Osteoblast (primary cell): ENCODE measurements around the gene NCKAP5. TPM values are rescaled to one million over a fixed set of nuclear protein-coding genes. Genes with fewer than 3 reads are reported as not detected.
A peak's percentile ranks its signal among the peaks of the same experiment; 100 is the strongest.

Source experiments
- DNase-seq: peaks from one replicate; pipeline ENCODE4 v3.0.0; 2011; ENCODE audit warnings: low spot score, mixed read lengths; ENCODE audit not compliant: insufficient read length; ENCODE audit errors: missing footprints
- H2AFZ ChIP-seq: 2 replicates; pipeline ENCODE4 v1.6.0; 2011; ENCODE audit warnings: mild to moderate bottlenecking, low read length
- H3K27ac ChIP-seq: 2 replicates; pipeline ENCODE4 v1.5.1; 2011; ENCODE audit warnings: mild to moderate bottlenecking, low read depth, low read length, moderate library complexity
- H3K27me3 ChIP-seq: 2 replicates; pipeline ENCODE4 v1.6.0; 2012; ENCODE audit warnings: mild to moderate bottlenecking, control low read depth, inconsistent platforms, low read length, moderate library complexity; ENCODE audit not compliant: insufficient read depth
- H3K36me3 ChIP-seq: 2 replicates; pipeline ENCODE4 v1.5.1; 2011; ENCODE audit warnings: mild to moderate bottlenecking, low read length, control low read depth, moderate library complexity; ENCODE audit not compliant: insufficient read depth
- H3K4me1 ChIP-seq: 2 replicates; pipeline ENCODE4 v1.5.1; 2011; ENCODE audit warnings: mild to moderate bottlenecking, low read length, control low read depth, moderate library complexity; ENCODE audit not compliant: insufficient read depth
- H3K4me2 ChIP-seq: 2 replicates; pipeline ENCODE4 v1.6.0; 2011; ENCODE audit warnings: mild to moderate bottlenecking, low read length; ENCODE audit not compliant: insufficient read depth
- H3K4me3 ChIP-seq: fragments of 200-600 bp; sonication (generic); 3 replicates; pipeline ENCODE4 v1.5.1; 2012; ENCODE audit warnings: mild to moderate bottlenecking, low read length, inconsistent platforms; ENCODE audit not compliant: insufficient read depth
- H3K79me2 ChIP-seq: 2 replicates; pipeline ENCODE4 v1.6.0; 2012; ENCODE audit warnings: mild to moderate bottlenecking, low read length, control low read depth, inconsistent platforms; ENCODE audit not compliant: insufficient read depth
- H3K9me3 ChIP-seq: 2 replicates; pipeline ENCODE4 v1.5.1; 2011; ENCODE audit warnings: low read depth, low read length, control low read depth
- H4K20me1 ChIP-seq: 2 replicates; pipeline ENCODE4 v1.6.0; 2012; ENCODE audit warnings: mild to moderate bottlenecking, low read length, control low read depth; ENCODE audit not compliant: insufficient read depth
- total RNA-seq: library from RNA; depleted of rRNA; stranded (reverse); fragments of >200 nt; gene quantifications from 2 replicates; pipeline ENCODE4 v1.2.3, GENCODE V29; 2012
- TF ChIP-seq, protein P1 (sequence below): IDR thresholded peaks from 2 replicates; pipeline ENCODE4 v1.5.1; 2011; ENCODE audit warnings: mild to moderate bottlenecking, low read depth, low read length, moderate library complexity; ENCODE audit errors: extremely low read depth

The NCKAP5 gene
- total RNA-seq, 1 donor = 1.8 TPM

DNA sequence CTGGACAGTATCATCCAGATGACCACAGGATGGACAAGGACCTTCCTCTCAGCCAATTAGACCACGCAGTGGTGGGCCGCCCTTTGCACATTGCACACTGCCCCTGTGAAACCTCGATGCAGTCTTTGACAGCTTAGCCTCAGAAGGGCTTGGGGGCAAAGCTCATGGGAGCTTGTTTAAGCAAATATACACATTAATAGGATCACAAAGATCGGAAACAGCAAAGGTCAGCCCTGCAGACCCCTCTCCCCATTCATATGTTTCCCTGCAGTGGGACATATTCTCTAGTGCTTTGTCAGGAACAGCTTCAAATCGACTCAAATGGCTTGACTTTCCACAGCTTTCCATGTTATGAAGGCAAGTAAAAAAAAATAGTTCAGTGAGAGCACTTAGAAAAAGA, 708.7 kb downstream of the NCKAP5 start:
- Histone ChIP-seq H3K27me3 (no peaks in the 10 kb centered on the region), H3K4me3 (no peak overlapping the region), H3K27ac (no peak overlapping the region), H2AFZ (no peak overlapping the region), H3K4me1 (no peaks in the 10 kb centered on the region), H3K36me3 (no peaks in the 10 kb centered on the region), H3K4me2 (no peak overlapping the region), H3K79me2 (no peaks in the 10 kb centered on the region), H3K9me3 (no peaks in the 10 kb centered on the region), H4K20me1 (no peaks in the 10 kb centered on the region)
- no peak for DNase-seq
- TF ChIP-seq, protein P1, sequence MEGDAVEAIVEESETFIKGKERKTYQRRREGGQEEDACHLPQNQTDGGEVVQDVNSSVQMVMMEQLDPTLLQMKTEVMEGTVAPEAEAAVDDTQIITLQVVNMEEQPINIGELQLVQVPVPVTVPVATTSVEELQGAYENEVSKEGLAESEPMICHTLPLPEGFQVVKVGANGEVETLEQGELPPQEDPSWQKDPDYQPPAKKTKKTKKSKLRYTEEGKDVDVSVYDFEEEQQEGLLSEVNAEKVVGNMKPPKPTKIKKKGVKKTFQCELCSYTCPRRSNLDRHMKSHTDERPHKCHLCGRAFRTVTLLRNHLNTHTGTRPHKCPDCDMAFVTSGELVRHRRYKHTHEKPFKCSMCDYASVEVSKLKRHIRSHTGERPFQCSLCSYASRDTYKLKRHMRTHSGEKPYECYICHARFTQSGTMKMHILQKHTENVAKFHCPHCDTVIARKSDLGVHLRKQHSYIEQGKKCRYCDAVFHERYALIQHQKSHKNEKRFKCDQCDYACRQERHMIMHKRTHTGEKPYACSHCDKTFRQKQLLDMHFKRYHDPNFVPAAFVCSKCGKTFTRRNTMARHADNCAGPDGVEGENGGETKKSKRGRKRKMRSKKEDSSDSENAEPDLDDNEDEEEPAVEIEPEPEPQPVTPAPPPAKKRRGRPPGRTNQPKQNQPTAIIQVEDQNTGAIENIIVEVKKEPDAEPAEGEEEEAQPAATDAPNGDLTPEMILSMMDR = no peak

DNA sequence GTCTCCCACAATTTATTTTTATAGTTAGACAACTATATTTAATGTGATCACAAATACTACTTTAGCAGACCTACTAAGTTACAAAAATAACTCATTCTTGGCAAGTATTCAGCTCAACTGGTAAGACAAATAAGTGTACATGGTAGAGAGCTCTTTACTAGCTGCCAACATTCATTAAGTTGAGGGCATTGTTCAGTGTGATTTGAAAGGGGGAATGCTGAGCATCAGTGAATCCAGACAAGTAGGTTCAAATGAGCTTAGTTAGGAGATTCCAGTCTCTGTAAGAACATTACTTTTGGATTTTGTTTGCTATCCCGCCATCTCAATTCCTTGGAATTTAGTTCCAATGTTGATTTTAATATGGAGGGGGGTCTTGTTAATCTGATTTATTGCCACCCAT, 710.9 kb downstream of the NCKAP5 start:
- DNase-seq = no peak
- H3K79me2 ChIP-seq = no peaks in the 10 kb centered on the region
- H3K27ac ChIP-seq = no peak overlapping the region
- no peaks in the 10 kb centered on the region for H4K20me1 ChIP-seq
- H3K4me2 ChIP-seq = no peak overlapping the region
- no peaks in the 10 kb centered on the region for H3K9me3 ChIP-seq
- TF ChIP-seq, protein P1 = no peak
- H3K4me3 ChIP-seq = no peak overlapping the region
- no peak overlapping the region for H2AFZ ChIP-seq
- no peaks in the 10 kb centered on the region for H3K4me1 ChIP-seq
- H3K36me3 ChIP-seq = no peaks in the 10 kb centered on the region
- H3K27me3 ChIP-seq = no peaks in the 10 kb centered on the region

DNA sequence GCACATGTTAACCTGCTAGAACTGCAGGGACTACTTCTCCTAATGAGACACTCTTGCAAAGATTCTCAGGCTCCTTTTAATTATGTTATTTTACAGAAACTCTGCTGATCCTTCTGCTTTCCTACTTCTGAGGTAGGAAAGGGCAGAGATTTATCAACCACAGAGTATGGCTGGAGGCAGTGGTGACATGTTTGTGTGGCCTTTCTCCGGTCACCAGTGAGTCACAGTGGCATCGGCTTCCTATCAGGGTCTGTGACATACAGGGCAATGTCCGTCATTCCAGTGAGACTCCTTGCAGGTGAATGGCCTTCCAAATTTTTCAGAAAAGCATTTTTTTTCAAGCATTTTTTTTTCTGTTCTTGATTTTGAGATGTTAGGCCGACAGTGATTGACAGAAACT, 717.6 kb downstream of the NCKAP5 start:
- TF ChIP-seq, protein P1 = no peak
- no peak overlapping the region for H2AFZ ChIP-seq
- H3K4me1 ChIP-seq = peaks cover 8% of the 10 kb centered on the region
- H4K20me1 ChIP-seq = no peaks in the 10 kb centered on the region
- H3K79me2 ChIP-seq = no peaks in the 10 kb centered on the region
- DNase-seq = no peak
- no peaks in the 10 kb centered on the region for H3K9me3 ChIP-seq
- H3K27ac ChIP-seq = no peak overlapping the region
- H3K27me3 ChIP-seq = no peaks in the 10 kb centered on the region
- no peak overlapping the region for H3K4me2 ChIP-seq
- H3K36me3 ChIP-seq = no peaks in the 10 kb centered on the region
- no peak overlapping the region for H3K4me3 ChIP-seq

DNA sequence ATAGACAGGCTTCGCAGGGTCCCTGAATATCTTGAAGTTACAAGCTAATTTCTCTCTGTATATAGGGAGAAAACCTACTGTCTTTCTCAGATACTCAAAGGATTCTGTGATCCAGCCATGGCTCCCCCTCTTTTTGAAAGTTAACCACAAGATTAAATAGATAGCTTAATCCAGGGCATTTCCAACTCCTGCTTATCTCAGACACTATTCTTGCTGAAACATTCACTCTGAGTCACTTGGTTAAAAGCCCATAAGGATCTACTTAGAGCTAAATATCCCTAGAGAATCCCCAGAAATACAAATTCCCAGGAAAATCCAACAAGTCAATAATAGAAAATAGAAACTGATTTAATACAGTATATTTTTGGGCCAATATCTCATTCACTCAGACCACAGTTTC, 719.1 kb downstream of the NCKAP5 start:
- H3K79me2 ChIP-seq = no peaks in the 10 kb centered on the region
- H3K4me3 ChIP-seq = no peak overlapping the region
- no peak overlapping the region for H3K4me2 ChIP-seq
- no peaks in the 10 kb centered on the region for H4K20me1 ChIP-seq
- no peaks in the 10 kb centered on the region for H3K27me3 ChIP-seq
- DNase-seq = peak; percentile 59
- TF ChIP-seq, protein P1 = no peak
- no peak overlapping the region for H2AFZ ChIP-seq
- no peaks in the 10 kb centered on the region for H3K9me3 ChIP-seq
- no peaks in the 10 kb centered on the region for H3K36me3 ChIP-seq
- no peak overlapping the region for H3K27ac ChIP-seq
- peaks cover 8% of the 10 kb centered on the region for H3K4me1 ChIP-seq
